Activated CD4-positive, CD25-positive, alpha-beta regulatory T cell treated with anti-CD3 and anti-CD28 coated beads, Interleukin-2, amount 50 U/mL, for 72 hours (primary cell): Measurements from ENCODE around the gene AP2A1.
A peak's percentile ranks its signal among the peaks of the same experiment; 100 is the strongest.
"Not testable (repeated sequence)": the region's sequence is repeated elsewhere in the genome, so short reads cannot be mapped to it uniquely, and the experiment has no call there.

Experiments used
- DNase-seq: peaks from one replicate; pipeline ENCODE4 v3.0.0; 2021

AP2A1 gene

GRCh38 chr19:49766930-49767299, at the start of gene AP2A1:
Gene AP2A1, plus strand, starts transcription at chr19:49767001. Its CDS starts 133 bp downstream, at chr19:49767134.
- no peak for DNase-seq

- no peak for DNase-seq
These were observed 48.3 kb upstream of the AP2A1 start for GRCh38 chr19:49718511-49718910.

- DNase-seq = no peak
These were observed 47.8 kb upstream of the AP2A1 start for GRCh38 chr19:49718991-49719390.

DNA sequence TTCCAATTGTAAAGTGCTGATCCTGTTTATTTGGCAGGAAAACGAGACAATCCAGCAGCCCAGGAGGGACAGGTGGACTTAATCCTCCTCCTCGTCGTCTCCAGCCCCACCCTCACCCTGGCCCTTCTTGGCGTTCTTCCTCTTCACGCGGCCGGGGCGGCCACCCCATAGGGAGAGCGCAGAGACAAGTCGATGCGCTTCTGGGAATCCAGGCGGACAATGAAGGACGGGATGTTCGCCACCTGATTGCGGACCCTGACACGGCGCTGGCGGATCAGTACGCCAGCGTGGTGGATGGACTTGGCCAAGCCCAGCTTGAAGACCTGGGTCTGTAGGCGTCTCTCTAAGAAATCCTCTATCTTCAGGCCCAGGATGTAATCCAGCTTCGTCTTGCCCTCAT, 47.4 kb upstream of the AP2A1 start:
- not testable (repeated sequence) for DNase-seq

GRCh38 chr19:49727217-49728030, 39.4 kb upstream of the AP2A1 start:
- no peak for DNase-seq

DNA sequence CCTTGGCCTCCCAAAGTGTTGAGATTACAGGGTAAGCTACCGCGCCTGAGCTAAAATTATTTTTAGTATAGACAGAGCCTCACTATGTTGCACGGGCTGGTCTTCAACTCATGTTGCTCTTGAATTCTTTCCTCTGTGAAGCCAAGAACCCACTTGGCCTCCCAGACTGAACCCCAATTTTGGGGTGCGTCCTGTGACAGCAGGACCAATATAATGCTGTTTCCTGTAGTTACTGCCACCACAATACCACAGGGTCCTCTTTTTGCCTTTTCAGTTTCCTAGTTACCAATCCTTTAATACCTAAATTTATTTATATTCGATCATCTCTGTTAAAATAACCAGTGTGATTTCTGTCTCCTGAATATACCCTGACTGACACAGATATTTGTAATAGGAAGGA, 36.6 kb upstream of the AP2A1 start:
- no peak for DNase-seq

DNA sequence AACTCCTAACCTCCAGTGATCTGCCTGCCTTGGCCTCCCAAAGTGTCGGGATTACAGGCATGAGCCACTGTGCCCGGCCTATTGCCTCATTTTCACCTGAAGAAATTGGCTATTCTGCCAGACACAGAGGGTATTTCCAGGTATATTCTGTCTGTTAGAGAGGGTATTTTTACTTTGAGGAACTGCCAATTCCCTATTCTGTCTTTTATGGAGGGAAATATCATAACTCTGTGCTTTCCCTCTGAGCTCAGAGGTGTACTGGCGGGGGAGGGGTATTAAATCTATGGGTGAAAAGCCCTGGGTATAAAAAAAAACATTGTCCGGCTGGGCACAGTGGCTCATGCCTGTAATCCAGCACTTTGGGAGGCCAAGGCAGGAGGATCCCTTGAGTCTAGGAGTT, 28.5 kb upstream of the AP2A1 start:
- no peak for DNase-seq

DNA sequence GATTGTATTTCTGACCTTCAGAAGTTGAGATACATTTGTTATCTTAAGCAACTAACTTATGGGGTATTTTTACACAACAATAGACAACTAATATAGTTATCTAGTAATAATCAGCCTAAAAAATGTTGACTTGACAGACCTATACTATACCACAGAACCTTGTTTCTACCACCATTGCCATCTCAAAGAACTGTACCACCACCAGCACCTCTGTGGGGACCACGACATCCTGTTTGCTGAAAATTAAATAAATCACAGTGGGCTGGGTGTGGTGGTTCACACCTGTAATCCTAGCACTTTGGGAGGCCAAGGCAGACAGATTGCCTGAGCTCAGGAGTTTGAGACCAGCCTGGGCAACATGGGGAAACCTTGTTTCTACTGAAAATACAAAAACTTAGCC, 27.7 kb upstream of the AP2A1 start:
- no peak for DNase-seq

DNA sequence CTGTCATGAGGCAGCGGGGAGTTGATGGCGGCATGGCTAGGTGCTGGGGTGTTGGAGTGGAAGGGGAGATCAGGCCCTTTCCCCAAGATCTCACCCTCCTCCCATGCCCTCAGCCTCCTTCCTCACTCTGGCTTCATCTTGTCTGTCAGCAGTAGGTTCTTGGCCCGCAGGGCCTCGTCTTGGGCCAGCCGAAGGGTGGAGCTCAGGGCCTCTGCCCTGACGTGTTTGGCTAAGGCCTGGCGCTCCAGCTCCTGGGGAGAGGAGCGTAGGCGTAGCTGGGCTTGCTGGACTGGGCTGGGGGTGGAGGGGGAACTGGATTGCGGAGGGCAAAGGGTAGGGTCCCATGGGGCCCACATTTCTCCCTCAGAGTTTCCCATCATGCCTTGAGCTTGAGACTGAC, 26.9 kb upstream of the AP2A1 start:
- no peak for DNase-seq

GRCh38 chr19:49741210-49741844, 25.5 kb upstream of the AP2A1 start:
- DNase-seq = no peak

GRCh38 chr19:49744946-49745381, 21.8 kb upstream of the AP2A1 start:
- no peak for DNase-seq

DNA sequence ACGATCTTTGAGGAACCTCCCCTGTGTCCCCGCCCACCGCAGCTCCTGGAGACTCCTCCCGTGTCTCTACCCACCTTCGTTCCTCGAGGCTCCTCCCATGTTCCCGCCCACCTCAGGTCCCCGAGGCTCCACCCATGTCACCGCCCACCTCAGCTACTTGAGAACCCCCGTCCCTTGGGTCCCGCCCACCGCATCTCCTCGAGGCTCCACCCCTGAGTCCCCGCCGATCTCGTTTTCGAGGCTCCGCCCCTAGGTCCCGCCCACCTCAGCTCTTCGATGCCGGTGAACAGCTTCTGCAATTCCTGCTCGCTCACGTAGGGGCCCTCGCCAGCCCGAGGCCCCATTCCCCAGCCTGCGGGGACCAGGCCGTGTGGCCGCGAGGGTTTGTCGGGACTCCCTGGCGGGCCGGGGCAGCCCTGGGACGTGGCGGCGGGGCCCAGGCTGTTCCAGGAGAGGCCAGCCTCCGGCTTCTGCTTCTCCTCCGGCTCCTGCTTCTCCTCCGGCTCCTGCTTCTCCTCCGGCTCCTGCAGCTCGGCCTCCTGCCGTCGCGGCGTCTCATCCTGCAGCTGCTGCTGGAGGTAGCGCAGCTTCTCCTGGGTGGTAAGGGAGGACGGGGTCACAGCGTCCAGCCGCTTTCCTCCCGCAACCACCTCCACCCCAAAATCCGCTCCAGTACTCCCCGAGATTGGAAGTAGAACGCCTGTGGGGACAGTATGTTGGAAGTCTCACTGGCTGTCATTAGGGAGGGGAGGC, 20.4 kb upstream of the AP2A1 start:
- peak; percentile 68 for DNase-seq

GRCh38 chr19:49749055-49749716, 17.6 kb upstream of the AP2A1 start:
- no peak for DNase-seq

DNA sequence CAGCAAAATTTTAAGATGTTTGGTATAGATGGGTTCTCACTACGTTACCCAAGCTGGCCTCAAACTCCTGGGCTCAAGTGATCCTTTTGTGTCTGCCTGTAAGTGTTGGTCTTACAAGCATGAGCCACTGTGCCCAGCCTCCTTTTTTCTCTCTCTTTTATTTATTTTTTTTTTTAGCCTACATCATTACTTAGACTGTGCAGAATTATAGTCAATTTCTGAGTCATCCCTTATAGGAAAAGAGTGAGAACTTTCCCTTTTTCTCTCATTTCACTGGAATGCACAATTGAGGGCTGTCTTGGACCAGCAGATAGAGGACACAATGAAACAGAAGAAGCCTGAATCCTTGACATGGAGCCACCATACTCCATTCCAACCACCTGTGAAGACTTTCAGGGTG, 17.0 kb upstream of the AP2A1 start:
- DNase-seq = no peak

DNA sequence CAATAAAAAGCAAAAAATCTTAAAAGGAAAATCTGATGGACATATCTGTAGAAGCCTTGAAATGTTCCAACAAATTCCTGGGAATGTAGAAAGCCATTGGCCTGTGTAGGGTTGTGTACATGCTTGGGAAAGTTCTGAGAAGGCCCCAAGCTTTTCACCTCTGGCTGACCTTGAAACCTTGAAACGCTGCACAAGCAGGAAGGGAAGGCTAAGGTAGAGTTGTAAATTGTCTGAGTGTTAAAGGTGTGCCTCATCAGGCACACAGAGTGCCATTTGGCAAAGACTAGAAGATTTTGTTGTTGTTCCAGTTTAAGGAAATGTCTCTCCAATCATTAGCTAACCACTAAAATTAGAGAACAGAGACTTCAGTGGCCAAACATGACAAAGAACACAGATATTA, 14.1 kb upstream of the AP2A1 start:
- no peak for DNase-seq

DNA sequence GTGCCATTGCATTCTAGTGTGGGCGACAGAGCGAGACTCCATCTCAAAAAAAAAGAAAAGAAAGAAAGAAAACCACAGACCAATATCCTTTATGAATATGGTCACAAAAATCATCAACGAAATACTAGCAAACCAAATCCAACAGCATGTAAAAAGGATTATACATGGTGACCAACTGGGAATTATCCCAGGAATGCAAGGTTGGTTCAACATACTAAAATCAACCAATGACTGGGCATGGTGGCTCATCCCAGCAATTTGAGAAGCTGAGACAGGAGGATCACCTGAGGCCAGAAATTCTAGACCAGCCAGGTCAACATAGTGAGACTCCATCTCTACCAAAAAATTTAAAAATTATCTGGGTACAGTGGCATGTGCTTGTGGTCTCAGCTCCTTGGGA, 10.8 kb upstream of the AP2A1 start:
- no peak for DNase-seq

DNA sequence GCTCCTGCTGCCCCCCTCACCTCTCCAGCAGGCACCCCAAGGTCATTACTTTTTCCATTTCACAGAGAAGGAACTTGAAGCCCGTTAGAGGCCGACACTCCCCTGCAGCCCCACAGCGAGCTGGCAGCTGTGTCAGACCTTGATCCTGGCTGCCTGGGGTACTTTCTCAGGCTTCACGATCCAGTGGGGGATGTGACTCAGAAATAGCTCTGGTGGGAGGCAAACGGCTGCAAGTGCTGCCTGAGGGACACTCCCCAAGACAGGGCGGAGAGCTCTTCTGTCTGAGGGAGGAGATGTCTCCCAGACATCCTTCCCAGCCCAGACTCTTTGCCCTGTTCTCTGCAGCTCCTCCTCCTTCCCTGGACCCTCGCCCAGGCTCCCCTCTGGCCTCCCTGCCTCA, 8.5 kb upstream of the AP2A1 start:
- no peak for DNase-seq

DNA sequence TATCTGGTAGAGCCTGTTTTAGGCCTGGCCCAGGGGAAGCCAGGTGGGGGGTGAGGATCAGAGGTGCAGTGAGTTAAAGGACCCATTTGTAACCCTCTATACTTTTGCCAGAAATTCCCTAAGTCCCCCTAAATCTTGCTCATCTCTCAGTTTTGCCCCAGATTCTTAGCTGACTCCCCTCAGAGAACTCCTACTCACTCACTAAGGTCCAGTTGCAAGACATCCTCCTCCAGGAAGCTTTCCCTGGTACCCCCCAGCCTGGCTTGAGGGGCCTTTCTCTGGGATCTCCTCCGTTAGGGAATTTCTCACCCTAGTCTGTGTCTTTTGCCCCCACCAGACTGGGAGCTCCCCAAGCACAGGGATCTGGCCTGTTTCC, 5.6 kb upstream of the AP2A1 start:
- DNase-seq = no peak

GRCh38 chr19:49761625-49762311, 5.0 kb upstream of the AP2A1 start:
- no peak for DNase-seq

- no peak for DNase-seq
These were observed 3.6 kb upstream of the AP2A1 start, which contains the start of gene TSKS for GRCh38 chr19:49763230-49763629. Gene TSKS, minus strand, starts transcription at chr19:49763306. Its CDS starts 59 bp downstream, at chr19:49763247.

DNA sequence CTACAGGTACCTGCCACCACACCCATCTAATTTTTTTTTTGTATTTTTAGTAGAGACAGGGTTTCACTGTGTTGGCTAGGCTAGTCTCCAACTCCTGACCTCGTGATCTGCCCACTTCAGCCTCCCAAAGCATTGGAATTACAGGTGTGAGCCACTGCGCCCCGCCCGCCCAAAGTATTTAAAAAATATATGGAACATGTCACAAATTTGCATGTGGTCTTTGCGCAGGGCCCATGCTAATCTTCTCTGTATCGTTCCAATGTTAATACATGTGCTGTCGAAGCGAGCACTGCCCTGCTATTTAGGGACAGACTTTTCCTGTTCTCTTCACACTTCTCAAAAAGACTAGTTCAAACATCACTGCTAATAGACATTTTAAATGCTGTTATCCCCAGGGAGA, 2.5 kb upstream of the AP2A1 start:
- no peak for DNase-seq
